H1 (cell line): ENCODE data around the gene AAK1. TPM values are rescaled to one million over a fixed set of nuclear protein-coding genes. Genes with fewer than 3 reads are reported as not detected.
"Not testable (repeated sequence)": the region's sequence is repeated elsewhere in the genome, so short reads cannot be mapped to it uniquely, and the experiment has no call there.

Source experiments
- CTCF ChIA-PET: fragments of 300-600 bp; sonication (Branson Sonifier 250); formaldehyde crosslinking; loops from one replicate; lab custom pipeline; 2021; ENCODE audit not compliant: partially characterized antibody; lab: Charles Lee
- POLR2A ChIA-PET: fragments of 300-600 bp; sonication (Branson Sonifier 250); formaldehyde crosslinking; loops from one replicate; lab custom pipeline; 2021; ENCODE audit warnings: inconsistent platforms; ENCODE audit not compliant: partially characterized antibody; lab: Charles Lee
- DNase-seq, 2 experiments: peaks; one replicate each; pipeline versions ENCODE4 v3.0.0 to v3.0.0-alpha.2; 2010 to 2022; ENCODE audit warnings: low spot score in 2 of 2, low read depth in 1 of 2, mixed read lengths in 1 of 2
- FAIRE-seq: peaks from 2 replicates; lab custom pipeline; 2011; peaks lifted over from hg19 to GRCh38; lab: Jason Lieb, UNC
- H2AFZ ChIP-seq: 2 replicates; pipeline ENCODE4 v1.8.1; 2012; ENCODE audit warnings: low read length, inconsistent platforms
- H2AK5ac ChIP-seq: 2 replicates; pipeline ENCODE4 v1.6.1; 2013; ENCODE audit warnings: low read depth, low read length
- H2BK120ac ChIP-seq: replicated peaks from 2 replicates; pipeline ENCODE3; 2013; ENCODE audit warnings: low read depth, low read length, inconsistent platforms
- H2BK12ac ChIP-seq: 2 replicates; pipeline ENCODE4 v1.6.1; 2013; ENCODE audit warnings: low read depth, low read length
- H2BK15ac ChIP-seq: 2 replicates; pipeline ENCODE4 v1.6.1; 2013; ENCODE audit warnings: low read length
- H2BK20ac ChIP-seq: 2 replicates; pipeline ENCODE4 v1.6.1; 2013; ENCODE audit warnings: low read length
- H2BK5ac ChIP-seq: 2 replicates; pipeline ENCODE4 v1.6.1; 2013; ENCODE audit warnings: low read depth, low read length
- H3K14ac ChIP-seq: 2 replicates; pipeline ENCODE4 v1.6.1; 2013; ENCODE audit warnings: inconsistent platforms; ENCODE audit not compliant: insufficient read length
- H3K18ac ChIP-seq: 2 replicates; pipeline ENCODE4 v1.6.1; 2013; ENCODE audit warnings: low read length; ENCODE audit errors: extremely low read depth
- H3K23ac ChIP-seq: 2 replicates; pipeline ENCODE4 v1.6.1; 2013; ENCODE audit warnings: inconsistent platforms; ENCODE audit not compliant: insufficient read length
- H3K23me2 ChIP-seq: 2 replicates; pipeline ENCODE4 v1.6.1; 2013; ENCODE audit warnings: low read depth, low read length
- H3K27ac ChIP-seq: 2 replicates; pipeline ENCODE4 v1.6.1; 2011; ENCODE audit warnings: low read depth, low read length, inconsistent platforms
- H3K27me3 ChIP-seq, 4 experiments: replicated peaks in 1 of 4; 1 replicate in 1 of 4; 2 replicates in 3 of 4; pipeline versions ENCODE4 v1.6.1 to v1.8.1; 2011 to 2013; ENCODE audit warnings: low read length in 3 of 4, mild to moderate bottlenecking in 3 of 4, inconsistent platforms in 2 of 4, mixed read lengths in 2 of 4, moderate library complexity in 1 of 4; ENCODE audit not compliant: control insufficient read depth in 3 of 4, insufficient read depth in 3 of 4; ENCODE audit errors: extremely low read depth in 1 of 4
- H3K36me3 ChIP-seq, 4 experiments: 2 replicates each; pipeline versions ENCODE4 v1.6.1 to v1.8.1; 2011 to 2013; ENCODE audit warnings: mild to moderate bottlenecking in 4 of 4, low read length in 3 of 4, moderate library complexity in 2 of 4, control low read depth in 1 of 4, inconsistent platforms in 1 of 4; ENCODE audit not compliant: insufficient read depth in 4 of 4, control insufficient read depth in 2 of 4
- H3K4ac ChIP-seq: replicated peaks from 2 replicates; pipeline ENCODE3; 2013; ENCODE audit warnings: low read length, low read depth, mixed read lengths, inconsistent platforms; ENCODE audit not compliant: insufficient read length
- H3K4me1 ChIP-seq, 4 experiments: replicated peaks in 1 of 4; 1 replicate in 1 of 4; 2 replicates in 3 of 4; pipeline versions ENCODE4 v1.6.1 to v1.8.1; 2011 to 2013; ENCODE audit warnings: low read length in 3 of 4, inconsistent platforms in 2 of 4, mixed read lengths in 1 of 4; ENCODE audit not compliant: insufficient read depth in 4 of 4, control insufficient read depth in 3 of 4
- H3K4me2 ChIP-seq, 2 experiments: 2 replicates each; pipeline versions ENCODE4 v1.6.1 to v1.8.1; 2011 to 2013; ENCODE audit warnings: low read depth in 2 of 2, low read length in 2 of 2, control low read depth in 1 of 2, inconsistent platforms in 1 of 2, mild to moderate bottlenecking in 1 of 2; ENCODE audit not compliant: insufficient read depth in 1 of 2
- H3K4me3 ChIP-seq, 4 experiments: fragments of 200-600, 300-600 bp in 1 of 4; sonication (generic), shearing (Covaris generic), sonication (Bioruptor Twin) in 1 of 4; 2 replicates each; pipeline versions ENCODE4 v1.5.1 to v1.8.1; 2011 to 2016; ENCODE audit warnings: low read length in 4 of 4, low read depth in 3 of 4, control low read depth in 2 of 4, inconsistent platforms in 2 of 4, mild to moderate bottlenecking in 2 of 4, mixed read lengths in 1 of 4, moderate library complexity in 1 of 4; ENCODE audit not compliant: insufficient read depth in 2 of 4; ENCODE audit errors: extremely low read depth in 1 of 4
- H3K56ac ChIP-seq: replicated peaks from 2 replicates; pipeline ENCODE3; 2013; ENCODE audit warnings: low read depth, mild to moderate bottlenecking, mixed read lengths, low read length, inconsistent platforms; ENCODE audit not compliant: insufficient read length
- H3K79me1 ChIP-seq: 2 replicates; pipeline ENCODE4 v1.6.1; 2013; ENCODE audit warnings: low read depth, low read length, control low read depth
- H3K79me2 ChIP-seq, 2 experiments: 2 replicates each; pipeline versions ENCODE4 v1.6.1 to v1.8.1; 2012 to 2013; ENCODE audit warnings: low read length in 2 of 2, mild to moderate bottlenecking in 2 of 2, inconsistent platforms in 1 of 2; ENCODE audit not compliant: insufficient read depth in 2 of 2, control insufficient read depth in 1 of 2
- H3K9ac ChIP-seq, 4 experiments: replicated peaks in 1 of 4; 1 replicate in 1 of 4; 2 replicates in 3 of 4; pipeline versions ENCODE4 v1.6.1 to v1.8.1; 2011 to 2013; ENCODE audit warnings: low read depth in 3 of 4, low read length in 3 of 4, control low read depth in 2 of 4, mild to moderate bottlenecking in 2 of 4, moderate library complexity in 2 of 4, inconsistent platforms in 1 of 4; ENCODE audit errors: extremely low read depth in 1 of 4
- H3K9me3 ChIP-seq, 2 experiments: 2 replicates each; pipeline versions ENCODE4 v1.6.1 to v1.8.1; 2012 to 2013; ENCODE audit warnings: mild to moderate bottlenecking in 2 of 2, moderate library complexity in 2 of 2, control low read depth in 1 of 2, inconsistent platforms in 1 of 2, low read depth in 1 of 2, low read length in 1 of 2, mixed read lengths in 1 of 2; ENCODE audit not compliant: insufficient read depth in 2 of 2
- H4K20me1 ChIP-seq, 2 experiments: replicated peaks in 1 of 2; 2 replicates each; pipeline versions ENCODE3 to v1.8.1; 2011 to 2013; ENCODE audit warnings: inconsistent platforms in 2 of 2, low read length in 2 of 2, mild to moderate bottlenecking in 1 of 2; ENCODE audit not compliant: insufficient read depth in 2 of 2, control insufficient read depth in 1 of 2
- H4K5ac ChIP-seq: 2 replicates; pipeline ENCODE4 v1.6.1; 2013; ENCODE audit warnings: low read length, low read depth, mixed read lengths, inconsistent platforms; ENCODE audit not compliant: insufficient read length
- H4K8ac ChIP-seq: 2 replicates; pipeline ENCODE4 v1.8.0; 2013; ENCODE audit warnings: mild to moderate bottlenecking, moderate library complexity, low read length, inconsistent platforms; ENCODE audit not compliant: insufficient read depth; ENCODE audit errors: extremely low read depth
- H4K91ac ChIP-seq: replicated peaks from 2 replicates; pipeline ENCODE3; 2013; ENCODE audit warnings: low read length, mixed read lengths, inconsistent platforms; ENCODE audit not compliant: insufficient read length
- SP1 ChIP-seq: IDR thresholded peaks from 2 replicates; pipeline ENCODE4 v1.6.1; 2011; ENCODE audit warnings: low read depth, low read length
- WGBS, 2 experiments: shearing (Covaris generic) in 1 of 2; methylation state at CpG; one replicate each; pipeline versions ENCODE4 v1.1.6 to v1.1.7; 2013 to 2015; ENCODE audit warnings: low lambda C conversion rate in 2 of 2, mixed read lengths in 2 of 2, inconsistent platforms in 1 of 2, low coverage in 1 of 2, missing lambda C conversion rate in 1 of 2; ENCODE audit not compliant: insufficient replicate concordance in 2 of 2, insufficient coverage in 1 of 2, insufficient read length in 1 of 2; ENCODE audit errors: extremely low coverage in 1 of 2, missing lambda C conversion rate in 1 of 2; 5-methylcytosine and 5-hydroxymethylcytosine counted together
- polyA plus RNA-seq, 7 experiments: library from polyadenylated mRNA; depleted of rRNA in 3 of 7; stranded (reverse) in 5 of 7; unstranded in 2 of 7; fragments of >200 nt in 5 of 7; fragments of 200-250 nt in 2 of 7; gene quantifications; 1 replicate in 5 of 7; 2 replicates in 1 of 7; 4 replicates in 1 of 7; pipeline versions ENCODE4 v1.2.1 to v1.2.3, GENCODE V29; 2011 to 2013; ENCODE audit warnings: missing spikeins in 2 of 7, mixed read lengths in 2 of 7
- total RNA-seq: library from RNA; stranded (reverse); fragmentation: NEBNext Ultra II Directional; extraction: Animal tissue kit (Norgen Biotek cat#: 25700); gene quantifications from 2 replicates; pipeline ENCODE4 v1.2.1, GENCODE V29; 2021

Gene AAK1
- total and polyA plus RNA-seq, 2 of the 8 experiments (the other 6 are each of a cell fraction or from before 2014, with no cell fraction given), result 10.0 to 40.5 TPM

GRCh38 chr2:69439499-69439898 lies 204.0 kb downstream of the AAK1 start:
- not testable (repeated sequence) for H3K79me1 ChIP-seq, H3K4me2 ChIP-seq, H2AK5ac ChIP-seq, H3K9ac ChIP-seq, H3K23ac ChIP-seq, H3K14ac ChIP-seq, H3K4me3 ChIP-seq, H2BK15ac ChIP-seq, H3K36me3 ChIP-seq, H3K23me2 ChIP-seq, H3K27me3 ChIP-seq, H3K27ac ChIP-seq, H2BK120ac ChIP-seq, H3K18ac ChIP-seq, H3K4me1 ChIP-seq, FAIRE-seq, H4K8ac ChIP-seq, H3K4ac ChIP-seq, H2BK20ac ChIP-seq, H4K91ac ChIP-seq, H4K5ac ChIP-seq, H4K20me1 ChIP-seq, H2AFZ ChIP-seq, H3K56ac ChIP-seq, DNase-seq, H2BK5ac ChIP-seq, H2BK12ac ChIP-seq, H3K9me3 ChIP-seq
- H3K79me2 ChIP-seq, result peaks cover 0 to 10% of the 10 kb centered on the region in 2 experiments; a peak in 2 of 4 replicates
- TF ChIP-seq SP1, result 0 out of 2 replicates have a peak, but pooled peaks have one; percentile 13
- 100% methylated on average over 2 of the region's 2 CpGs; no CpG with 5 or more reads in 1 of the 2 experiments for WGBS, 2 experiments
- CTCF ChIA-PET, result interaction anchor here (0.6 to 1.0 kb wide), 2 partner anchors 47 to 96 kb away, joined by 3 read pairs; no protein-coding TSS in a partner anchor
- POLR2A ChIA-PET, result interaction anchor here (0.8 kb wide), 1 partner anchor 11 kb away, joined by 3 read pairs; no protein-coding TSS in a partner anchor
